SK-N-SH (cell line): ENCODE results near the gene PSMA1. TPM values are rescaled to one million over a fixed set of nuclear protein-coding genes. Genes with fewer than 3 reads are reported as not detected.

Experiments used
- CTCF ChIA-PET: fragments of 300-600, 350-600 bp; formaldehyde crosslinking; extraction: SDS; loops from one replicate; lab custom pipeline; 2021; lab: Yijun Ruan, JAX
- POLR2A ChIA-PET: fragments of 350-600 bp; sonication (Branson Sonifier 250); formaldehyde crosslinking; extraction: SDS; loops from one replicate; lab custom pipeline; 2020; ENCODE audit warnings: antibody characterized with exemption, inconsistent platforms; lab: Yijun Ruan, JAX
- DNase-seq: peaks from one replicate; pipeline ENCODE4 v3.0.0; 2012
- H2AFZ ChIP-seq: fragments of 200-600 bp; sonication (generic); 2 replicates; pipeline ENCODE4 v1.8.1; 2016; ENCODE audit warnings: antibody characterized with exemption, mild to moderate bottlenecking, low read depth
- H3F3A ChIP-seq: fragments of 200-600 bp; sonication (generic); replicated peaks from 2 replicates; pipeline ENCODE3; 2016; ENCODE audit warnings: antibody characterized with exemption, mild to moderate bottlenecking; ENCODE audit not compliant: insufficient read depth
- H3K27ac ChIP-seq, 2 experiments: fragments of 200-500 bp in 1 of 2; fragments of 200-600 bp in 1 of 2; sonication (Bioruptor generic) in 1 of 2; sonication (generic), shearing (Covaris generic) in 1 of 2; 2 replicates each; pipeline versions ENCODE4 v1.5.1 to v1.6.1; 2014 to 2016; ENCODE audit warnings: low read depth in 2 of 2, inconsistent platforms in 1 of 2, low read length in 1 of 2, mild to moderate bottlenecking in 1 of 2, mixed read lengths in 1 of 2
- H3K27me3 ChIP-seq: fragments of 200-600 bp; sonication (generic), shearing (Covaris generic); 2 replicates; pipeline ENCODE4 v1.6.1; 2016; ENCODE audit warnings: mixed run types; ENCODE audit not compliant: insufficient read depth
- H3K36me3 ChIP-seq, 2 experiments: fragments of 200-500 bp in 1 of 2; fragments of 200-600 bp in 1 of 2; sonication (Bioruptor generic) in 1 of 2; sonication (generic) in 1 of 2; replicated peaks in 1 of 2; 2 replicates each; pipeline versions ENCODE3 to v1.5.1; 2014 to 2016; ENCODE audit warnings: low read length in 1 of 2, mild to moderate bottlenecking in 1 of 2; ENCODE audit not compliant: insufficient read depth in 2 of 2, control insufficient read depth in 1 of 2
- H3K4me1 ChIP-seq, 2 experiments: fragments of 200-500 bp in 1 of 2; fragments of 200-600 bp in 1 of 2; sonication (Bioruptor generic) in 1 of 2; sonication (generic), shearing (Covaris generic) in 1 of 2; 2 replicates each; pipeline versions ENCODE4 v1.5.1 to v1.6.1; 2014 to 2016; ENCODE audit warnings: low read depth in 1 of 2, low read length in 1 of 2, mixed run types in 1 of 2; ENCODE audit not compliant: insufficient read depth in 2 of 2, control insufficient read depth in 1 of 2
- H3K4me2 ChIP-seq: fragments of 200-600 bp; sonication (generic), shearing (Covaris generic); 2 replicates; pipeline ENCODE4 v1.6.1; 2017; ENCODE audit warnings: mixed run types
- H3K4me3 ChIP-seq, 2 experiments: fragments of 200-500 bp in 1 of 2; fragments of 200-600 bp in 1 of 2; sonication (Bioruptor generic) in 1 of 2; sonication (generic), shearing (Covaris generic) in 1 of 2; 2 replicates each; pipeline versions ENCODE4 v1.5.1 to v1.8.1; 2014 to 2016; ENCODE audit warnings: low read depth in 2 of 2, inconsistent platforms in 1 of 2, low read length in 1 of 2, mild to moderate bottlenecking in 1 of 2, mixed read lengths in 1 of 2, moderate library complexity in 1 of 2
- H3K79me2 ChIP-seq: fragments of 200-600 bp; sonication (generic); 2 replicates; pipeline ENCODE4 v1.8.1; 2017; ENCODE audit warnings: mild to moderate bottlenecking; ENCODE audit not compliant: insufficient read depth
- H3K9ac ChIP-seq: fragments of 200-600 bp; sonication (generic); 2 replicates; pipeline ENCODE4 v1.6.1; 2017; ENCODE audit warnings: mixed run types
- H3K9me2 ChIP-seq: fragments of 200-600 bp; sonication (generic); 2 replicates; pipeline ENCODE4 v1.6.1; 2017; ENCODE audit warnings: mixed run types
- H3K9me3 ChIP-seq: fragments of 200-600 bp; sonication (generic); 2 replicates; pipeline ENCODE4 v1.6.1; 2017; ENCODE audit warnings: mixed run types, mild to moderate bottlenecking, moderate library complexity
- H4K20me1 ChIP-seq: fragments of 200-600 bp; sonication (generic); 2 replicates; pipeline ENCODE4 v1.6.1; 2017; ENCODE audit warnings: mild to moderate bottlenecking, mixed run types; ENCODE audit not compliant: insufficient read depth
- EP300 ChIP-seq, 2 experiments: IDR thresholded peaks; 2 replicates each; pipeline versions ENCODE4 v1.4.0 to v1.6.1; 2012; ENCODE audit warnings: borderline replicate concordance in 1 of 2, low read depth in 1 of 2, low read length in 1 of 2
- EZH2phosphoT487 ChIP-seq: fragments of 200-600 bp; sonication (generic); IDR thresholded peaks from 2 replicates; pipeline ENCODE4 v1.6.1; 2017; ENCODE audit warnings: low read depth, mixed run types, mild to moderate bottlenecking, antibody characterized with exemption, moderate library complexity, borderline replicate concordance
- FOXJ3 ChIP-seq: sonication (generic); formaldehyde crosslinking; IDR thresholded peaks from 2 replicates; pipeline ENCODE4 v1.5.1; 2020; ENCODE audit warnings: mild to moderate bottlenecking, missing genetic modification reagents
- GATA2 ChIP-seq: sonication (generic); formaldehyde crosslinking; IDR thresholded peaks from 2 replicates; pipeline ENCODE4 v1.5.0; 2020; ENCODE audit warnings: mild to moderate bottlenecking, missing genetic modification reagents
- IRF3 ChIP-seq: fragments of 150-350 bp; IDR thresholded peaks from 2 replicates; pipeline ENCODE4 v1.6.1; 2016; ENCODE audit warnings: mild to moderate bottlenecking, low read depth, low read length
- MAX ChIP-seq: IDR thresholded peaks from 2 replicates; pipeline ENCODE4 v1.4.0; 2012; ENCODE audit warnings: low read depth
- MEF2A ChIP-seq: IDR thresholded peaks from 2 replicates; pipeline ENCODE4 v1.4.0; 2012; ENCODE audit warnings: low read depth, borderline replicate concordance
- MXI1 ChIP-seq: IDR thresholded peaks from 2 replicates; pipeline ENCODE4 v1.6.1; 2012; ENCODE audit warnings: mild to moderate bottlenecking, low read depth, low read length, improper control_type of control experiment
- NFIC ChIP-seq: IDR thresholded peaks from 2 replicates; pipeline ENCODE4 v1.4.0; 2012; ENCODE audit warnings: borderline replicate concordance
- PBX3 ChIP-seq: IDR thresholded peaks from 2 replicates; pipeline ENCODE4; 2012
- POLR2AphosphoS5 ChIP-seq: IDR thresholded peaks from 2 replicates; pipeline ENCODE4 v1.6.1; 2012; ENCODE audit warnings: low read depth, low read length
- SIN3A ChIP-seq: IDR thresholded peaks from 2 replicates; pipeline ENCODE4 v1.6.1; 2012; ENCODE audit warnings: low read depth, mild to moderate bottlenecking, low read length, moderate library complexity, borderline replicate concordance
- SMC3 ChIP-seq: IDR thresholded peaks from 2 replicates; pipeline ENCODE4 v1.6.1; 2012; ENCODE audit warnings: low read depth, low read length, improper control_type of control experiment
- TEAD4 ChIP-seq: IDR thresholded peaks from 2 replicates; pipeline ENCODE4 v1.4.0; 2012; ENCODE audit warnings: mild to moderate bottlenecking, borderline replicate concordance; ENCODE audit not compliant: insufficient read depth
- USF1 ChIP-seq: IDR thresholded peaks from 2 replicates; pipeline ENCODE4 v1.4.0; 2012; ENCODE audit warnings: low read depth, borderline replicate concordance
- USF2 ChIP-seq: fragments of 150-350 bp; IDR thresholded peaks from 2 replicates; pipeline ENCODE4 v1.6.1; 2017; ENCODE audit warnings: antibody characterized with exemption, low read length, low read depth, borderline replicate concordance
- YY1 ChIP-seq: IDR thresholded peaks from 2 replicates; pipeline ENCODE4 v1.4.0; 2012; ENCODE audit warnings: low read depth, mild to moderate bottlenecking
- ZBTB33 ChIP-seq: IDR thresholded peaks from 2 replicates; pipeline ENCODE4 v1.4.0; 2012; ENCODE audit warnings: low read depth, borderline replicate concordance
- WGBS: methylation state at CpG from one replicate; pipeline ENCODE4 v1.1.6; 2017; ENCODE audit warnings: low lambda C conversion rate; 5-methylcytosine and 5-hydroxymethylcytosine counted together
- polyA plus RNA-seq, 3 experiments: library from polyadenylated mRNA; depleted of rRNA; stranded (reverse); fragments of >200 nt; gene quantifications; 2 replicates each; pipeline ENCODE4 v1.2.3, GENCODE V29; 2012

Gene PSMA1
- polyA plus RNA-seq, 1 of the 3 experiments (the other 2 are of a cell fraction): 166 TPM

- TF ChIP-seq PBX3 (no peak), NFIC (no peak), EP300 (IDR thresholded peaks at IDR 0.05; ENCODE audit: borderline replicate concordance in 1 of 2, low read depth in 1 of 2, low read length in 1 of 2) (no peak), IRF3 (no peak)
These were observed 31.9 kb upstream of the PSMA1 start (continued) for GRCh38 chr11:14552089-14552488.

- WGBS: 28% methylated on average over 2 of the region's 2 CpGs
- no peaks in the 10 kb centered on the region for H3K9me3 ChIP-seq
- H3K9ac ChIP-seq: no peak overlapping the region
- ChIA-PET CTCF (no interaction called here), POLR2A (no interaction called here)
- H4K20me1 ChIP-seq: no peaks in the 10 kb centered on the region
- H3K4me2 ChIP-seq: no peak overlapping the region
- no peak for DNase-seq
- H3K27ac ChIP-seq: no peak overlapping the region
- no peaks in the 10 kb centered on the region for H3K79me2 ChIP-seq
- H3K4me1 ChIP-seq: no peaks in the 10 kb centered on the region; a peak in 2 of 4 replicates
- H3K4me3 ChIP-seq: no peak overlapping the region
- H3F3A ChIP-seq: no peaks in the 10 kb centered on the region
- no peak overlapping the region for H2AFZ ChIP-seq
- H3K27me3 ChIP-seq: no peaks in the 10 kb centered on the region
- TF ChIP-seq GATA2 (CRISPR knock-in tag) (no peak), FOXJ3 (no peak), TEAD4 (no peak), MAX (no peak), SIN3A (no peak), USF1 (no peak), POLR2AphosphoS5 (no peak), SMC3 (no peak), PBX3 (no peak), YY1 (no peak), MXI1 (no peak), USF2 (no peak), ZBTB33 (no peak), MEF2A (no peak), EZH2phosphoT487 (no peak)
- no peaks in the 10 kb centered on the region for H3K9me2 ChIP-seq
- no peaks in the 10 kb centered on the region for H3K36me3 ChIP-seq
These were observed 31.2 kb upstream of the PSMA1 start for GRCh38 chr11:14551380-14551779.
